Activated CD8-positive, alpha-beta memory T cell treated with anti-CD3 and anti-CD28 coated beads for 48 hours (primary cell): Measurements from ENCODE around the gene FHAD1.
"Not testable (repeated sequence)": the region's sequence is repeated elsewhere in the genome, so short reads cannot be mapped to it uniquely, and the experiment has no call there.

Source experiments
- DNase-seq, 3 experiments: peaks; one replicate each; pipeline ENCODE4 v3.0.0-alpha.2; 2020; ENCODE audit warnings: low read depth in 2 of 3, low spot score in 2 of 3

FHAD1 gene

GRCh38 chr1:15303935-15304334 is 56.9 kb downstream of the FHAD1 start:
- no peak for DNase-seq

- peak; percentile 42 to 59 (median 55) for DNase-seq
These were observed 57.9 kb downstream of the FHAD1 start for GRCh38 chr1:15304708-15305467.

- DNase-seq, result no peak
These were observed 58.4 kb downstream of the FHAD1 start for GRCh38 chr1:15305468-15305770.

GRCh38 chr1:15306352-15306751 is 59.3 kb downstream of the FHAD1 start:
- DNase-seq, result not testable (repeated sequence)

GRCh38 chr1:15308135-15308534 is 61.1 kb downstream of the FHAD1 start:
- DNase-seq, result no peak

- DNase-seq, result no peak
These were observed 61.6 kb downstream of the FHAD1 start for GRCh38 chr1:15308621-15309027.

GRCh38 chr1:15309687-15310086 is 62.7 kb downstream of the FHAD1 start:
- no peak for DNase-seq

GRCh38 chr1:15310544-15310943 is 63.5 kb downstream of the FHAD1 start:
- no peak for DNase-seq

- no peak for DNase-seq
These were observed 64.2 kb downstream of the FHAD1 start for GRCh38 chr1:15311122-15311822.

- DNase-seq, result no peak
These were observed 64.9 kb downstream of the FHAD1 start for GRCh38 chr1:15311880-15312279.

GRCh38 chr1:15312626-15313411 is 65.8 kb downstream of the FHAD1 start:
- no peak for DNase-seq

GRCh38 chr1:15314328-15315281 is 67.6 kb downstream of the FHAD1 start:
- DNase-seq, result no peak

- DNase-seq, result no peak
These were observed 68.8 kb downstream of the FHAD1 start for GRCh38 chr1:15315815-15316214.

GRCh38 chr1:15316510-15316909 is 69.5 kb downstream of the FHAD1 start:
- DNase-seq, result no peak

GRCh38 chr1:15320267-15320666 is 73.2 kb downstream of the FHAD1 start:
- DNase-seq, result no peak

GRCh38 chr1:15321601-15322000 is 74.6 kb downstream of the FHAD1 start:
- DNase-seq, result no peak

GRCh38 chr1:15322648-15323350 is 75.8 kb downstream of the FHAD1 start:
- no peak for DNase-seq

GRCh38 chr1:15323351-15323988 is 76.4 kb downstream of the FHAD1 start:
- DNase-seq, result peak; percentile 31 to 46 (median 44)

GRCh38 chr1:15323989-15324868 is 77.2 kb downstream of the FHAD1 start:
- no peak for DNase-seq
